Suprapubic skin (tissue), 3 donors: Measurements from ENCODE around the gene STARD9.

Source experiments
- POLR2A ChIP-seq, 2 donors: fragments of 450-650 bp; IDR thresholded peaks; one replicate each; pipeline ENCODE4 v1.6.1; 2017; ENCODE audit warnings: antibody characterized with exemption in 2 of 2, mild to moderate bottlenecking in 2 of 2, moderate library complexity in 2 of 2
- TF ChIP-seq, protein P1 (sequence below), 2 donors: fragments of 200-600 bp in 1 of 2; fragments of 450-650 bp in 1 of 2; sonication (generic) in 1 of 2; IDR thresholded peaks; one replicate each; pipeline ENCODE4 v1.5.1; 2016 to 2019; ENCODE audit warnings: antibody characterized with exemption in 2 of 2, mild to moderate bottlenecking in 1 of 2, moderate library complexity in 1 of 2

- TF ChIP-seq, protein P1, sequence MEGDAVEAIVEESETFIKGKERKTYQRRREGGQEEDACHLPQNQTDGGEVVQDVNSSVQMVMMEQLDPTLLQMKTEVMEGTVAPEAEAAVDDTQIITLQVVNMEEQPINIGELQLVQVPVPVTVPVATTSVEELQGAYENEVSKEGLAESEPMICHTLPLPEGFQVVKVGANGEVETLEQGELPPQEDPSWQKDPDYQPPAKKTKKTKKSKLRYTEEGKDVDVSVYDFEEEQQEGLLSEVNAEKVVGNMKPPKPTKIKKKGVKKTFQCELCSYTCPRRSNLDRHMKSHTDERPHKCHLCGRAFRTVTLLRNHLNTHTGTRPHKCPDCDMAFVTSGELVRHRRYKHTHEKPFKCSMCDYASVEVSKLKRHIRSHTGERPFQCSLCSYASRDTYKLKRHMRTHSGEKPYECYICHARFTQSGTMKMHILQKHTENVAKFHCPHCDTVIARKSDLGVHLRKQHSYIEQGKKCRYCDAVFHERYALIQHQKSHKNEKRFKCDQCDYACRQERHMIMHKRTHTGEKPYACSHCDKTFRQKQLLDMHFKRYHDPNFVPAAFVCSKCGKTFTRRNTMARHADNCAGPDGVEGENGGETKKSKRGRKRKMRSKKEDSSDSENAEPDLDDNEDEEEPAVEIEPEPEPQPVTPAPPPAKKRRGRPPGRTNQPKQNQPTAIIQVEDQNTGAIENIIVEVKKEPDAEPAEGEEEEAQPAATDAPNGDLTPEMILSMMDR (IDR thresholded peaks at IDR 0.05): no peak
- no peak for TF ChIP-seq POLR2A (IDR thresholded peaks at IDR 0.05)
Observed at GRCh38 chr15:42686281-42686680, 110.9 kb downstream of the STARD9 start.
